ENCODE results near the gene ZFPL1.

ZFPL1 gene

GRCh38 chr11:65078786-65079342 is 5.2 kb upstream of the ZFPL1 start:
- no peak for TF ChIP-seq CTCF (conservative IDR thresholded peaks at IDR 0.05; ENCODE audit: low read depth, low read length)
- no peak for DNase-seq (ENCODE audit: low read depth)
- no peak overlapping the region for H3K4me3 ChIP-seq (ENCODE audit: low read depth, low read length)

- no peak for DNase-seq (ENCODE audit: low read depth)
- TF ChIP-seq CTCF (conservative IDR thresholded peaks at IDR 0.05; ENCODE audit: low read depth, low read length): no peak
- H3K4me3 ChIP-seq (ENCODE audit: low read depth, low read length): peak overlapping the region; percentile 93
Observed at GRCh38 chr11:65083134-65083833, 738 bp upstream of the ZFPL1 start.

GRCh38 chr11:65084598-65085375 is 765 bp downstream of the ZFPL1 start:
- TF ChIP-seq CTCF (conservative IDR thresholded peaks at IDR 0.05; ENCODE audit: low read depth, low read length): no peak
- DNase-seq (ENCODE audit: low read depth): no peak
- peak overlapping the region; percentile 93 for H3K4me3 ChIP-seq (ENCODE audit: low read depth, low read length)

DNA sequence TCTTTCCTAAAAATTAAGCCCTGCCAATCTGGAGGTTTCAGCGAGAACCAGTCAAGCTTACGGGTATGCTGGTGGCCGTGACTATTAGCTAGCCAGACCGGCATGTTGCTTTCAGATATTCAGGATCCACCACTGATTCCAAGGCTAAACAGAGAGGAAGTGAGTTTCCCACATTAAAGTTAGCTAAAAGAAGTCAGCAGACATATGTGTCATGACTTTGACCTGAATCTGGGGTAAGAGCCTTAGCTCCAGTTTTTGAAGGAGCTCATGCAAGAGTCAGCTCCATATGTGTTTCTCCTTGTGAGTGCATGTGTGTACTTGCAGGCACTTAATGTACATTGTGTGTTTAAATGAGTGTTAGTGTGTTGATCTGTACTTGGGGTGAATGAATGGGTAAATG is 1.4 kb downstream of the ZFPL1 start:
- DNase-seq (ENCODE audit: low read depth): no peak
- H3K4me3 ChIP-seq (ENCODE audit: low read depth, low read length): no peak overlapping the region
- TF ChIP-seq CTCF (conservative IDR thresholded peaks at IDR 0.05; ENCODE audit: low read depth, low read length): no peak

DNA sequence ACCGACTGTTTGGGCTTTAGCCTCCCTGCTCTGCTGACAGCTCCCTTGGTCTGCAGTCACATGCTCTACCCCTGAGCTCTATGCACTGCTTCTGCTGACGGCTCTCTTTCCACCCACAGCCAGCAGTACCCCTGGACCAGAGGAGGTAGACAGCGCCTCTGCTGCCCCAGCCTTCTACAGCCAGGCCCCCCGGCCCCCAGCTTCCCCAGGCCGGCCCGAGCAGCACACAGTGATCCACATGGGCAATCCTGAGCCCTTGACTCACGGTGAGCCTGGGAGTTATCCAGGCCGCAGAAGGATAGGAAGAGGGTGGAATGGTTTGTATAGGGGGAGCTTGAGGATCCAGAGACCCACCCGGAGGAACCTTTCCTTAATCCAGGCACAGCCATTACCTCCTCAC is 2.8 kb downstream of the ZFPL1 start:
- no peak for TF ChIP-seq CTCF (conservative IDR thresholded peaks at IDR 0.05; ENCODE audit: low read depth, low read length)
- DNase-seq (ENCODE audit: low read depth): no peak
- no peak overlapping the region for H3K4me3 ChIP-seq (ENCODE audit: low read depth, low read length)

- no peak for TF ChIP-seq CTCF (conservative IDR thresholded peaks at IDR 0.05; ENCODE audit: low read depth, low read length)
- H3K4me3 ChIP-seq (ENCODE audit: low read depth, low read length): no peak overlapping the region
- no peak for DNase-seq (ENCODE audit: low read depth)
Observed at GRCh38 chr11:65087216-65087615, 3.2 kb downstream of the ZFPL1 start.

Measured in choroid plexus epithelial cell (primary cell).